Sigmoid colon (tissue), 7 donors: ENCODE data around the gene ZDHHC21. TPM values are rescaled to one million over a fixed set of nuclear protein-coding genes. Genes with fewer than 3 reads are reported as not detected.

Experiments
- DNase-seq: peaks from one replicate; pipeline ENCODE4 v3.0.0-alpha.2; 2019
- H3K27ac ChIP-seq, 4 donors: fragments of 200-600 bp; sonication (generic); one replicate each; pipeline ENCODE4 v1.5.1; 2016 to 2019; ENCODE audit warnings: mild to moderate bottlenecking in 1 of 4
- H3K27me3 ChIP-seq, 3 donors: fragments of 200-600 bp; sonication (generic); one replicate each; pipeline ENCODE4 v1.5.1; 2019; ENCODE audit warnings: mild to moderate bottlenecking in 1 of 3
- H3K36me3 ChIP-seq, 4 donors: fragments of 200-600 bp; sonication (generic); one replicate each; pipeline ENCODE4 v1.5.1; 2016 to 2019
- H3K4me1 ChIP-seq, 4 donors: fragments of 200-600 bp; sonication (generic); one replicate each; pipeline ENCODE4 v1.5.1; 2017 to 2019
- H3K4me3 ChIP-seq, 4 donors: fragments of 200-600 bp; sonication (generic); one replicate each; pipeline ENCODE4 v1.5.1; 2017 to 2019; ENCODE audit warnings: mild to moderate bottlenecking in 2 of 4, moderate library complexity in 1 of 4
- H3K9me3 ChIP-seq, 4 donors: fragments of 200-600 bp in 3 of 4; sonication (generic) in 3 of 4; one replicate each; pipeline versions ENCODE4 v1.5.1 to v1.6.1; 2013 to 2019
- EP300 ChIP-seq, 4 donors: sonication (generic); formaldehyde crosslinking; IDR thresholded peaks; one replicate each; pipeline ENCODE4 v1.6.1; 2017; ENCODE audit warnings: antibody characterized with exemption in 4 of 4
- POLR2A ChIP-seq, 2 donors: fragments of 450-650 bp; IDR thresholded peaks; one replicate each; pipeline ENCODE4 v1.6.1; 2016; ENCODE audit warnings: antibody characterized with exemption in 2 of 2, mild to moderate bottlenecking in 2 of 2, moderate library complexity in 2 of 2
- POLR2AphosphoS5 ChIP-seq, 4 donors: sonication (generic); formaldehyde crosslinking; IDR thresholded peaks; one replicate each; pipeline ENCODE4 v1.6.1; 2017; ENCODE audit warnings: antibody characterized with exemption in 4 of 4
- WGBS, 2 donors: extraction: QIAGEN DNeasy Blood & Tissue Kit; methylation state at CpG; one replicate each; pipeline ENCODE4 v1.1.7; 2013; 5-methylcytosine and 5-hydroxymethylcytosine counted together
- intact Hi-C: fragments of 100-400 bp; cut with DNase I; formaldehyde crosslinking; loops from one replicate; pipeline ENCODE4 v1.15.1; 2023
- polyA plus RNA-seq, 3 donors: library from polyadenylated mRNA; stranded (reverse); fragments of 200-250 nt; gene quantifications; one replicate each; pipeline ENCODE4 v1.2.3, GENCODE V29; 2013
- total RNA-seq, 4 donors: library from RNA; depleted of rRNA; stranded (reverse); fragments of >200 nt; gene quantifications; one replicate each; pipeline ENCODE4 v1.1.0, GENCODE V29; 2016
- TF ChIP-seq, protein P1 (sequence below), 4 experiments: fragments of 450-650 bp in 3 of 4; fragments of 200-600 bp in 1 of 4; IDR thresholded peaks; one replicate each; pipeline ENCODE4 v1.5.1; 2016 to 2019; ENCODE audit warnings: antibody characterized with exemption in 4 of 4, mild to moderate bottlenecking in 3 of 4, moderate library complexity in 2 of 4
- donor health status: healthy with polysubstance abuse.
- donor health status: Bipolar disorder and iron deficiency.
- donor health status: healthy.

ZDHHC21 gene
- total and polyA plus RNA-seq, 7 donors = 3.0 to 34.9 (median 14.1) TPM

DNA sequence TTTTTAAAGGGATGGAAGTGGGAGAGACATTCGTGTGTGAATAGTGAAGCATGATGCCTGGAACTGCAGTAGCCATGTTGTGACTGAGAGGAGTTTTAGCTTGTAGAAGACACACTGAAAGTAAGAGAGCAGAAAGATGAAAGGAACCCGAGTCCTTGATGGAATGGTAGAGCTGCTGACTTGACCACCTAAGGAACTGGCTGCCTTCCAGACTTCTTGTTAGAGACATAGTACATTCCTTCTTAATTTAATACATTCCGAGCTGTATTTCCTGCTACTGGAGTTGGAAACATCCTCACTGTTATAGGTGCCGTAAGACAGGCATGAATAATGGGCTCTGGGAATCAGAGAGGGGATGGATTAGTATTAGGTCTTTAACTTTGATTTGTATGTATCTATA, 21.9 kb upstream of the ZDHHC21 start:
- H3K9me3 ChIP-seq = no peaks in the 10 kb centered on the region
- no peaks in the 10 kb centered on the region for H3K36me3 ChIP-seq
- 72 to 86% methylated on average over 4 of the region's 4 CpGs for whole genome bisulfite sequencing, 2 donors
- TF ChIP-seq, protein P1, sequence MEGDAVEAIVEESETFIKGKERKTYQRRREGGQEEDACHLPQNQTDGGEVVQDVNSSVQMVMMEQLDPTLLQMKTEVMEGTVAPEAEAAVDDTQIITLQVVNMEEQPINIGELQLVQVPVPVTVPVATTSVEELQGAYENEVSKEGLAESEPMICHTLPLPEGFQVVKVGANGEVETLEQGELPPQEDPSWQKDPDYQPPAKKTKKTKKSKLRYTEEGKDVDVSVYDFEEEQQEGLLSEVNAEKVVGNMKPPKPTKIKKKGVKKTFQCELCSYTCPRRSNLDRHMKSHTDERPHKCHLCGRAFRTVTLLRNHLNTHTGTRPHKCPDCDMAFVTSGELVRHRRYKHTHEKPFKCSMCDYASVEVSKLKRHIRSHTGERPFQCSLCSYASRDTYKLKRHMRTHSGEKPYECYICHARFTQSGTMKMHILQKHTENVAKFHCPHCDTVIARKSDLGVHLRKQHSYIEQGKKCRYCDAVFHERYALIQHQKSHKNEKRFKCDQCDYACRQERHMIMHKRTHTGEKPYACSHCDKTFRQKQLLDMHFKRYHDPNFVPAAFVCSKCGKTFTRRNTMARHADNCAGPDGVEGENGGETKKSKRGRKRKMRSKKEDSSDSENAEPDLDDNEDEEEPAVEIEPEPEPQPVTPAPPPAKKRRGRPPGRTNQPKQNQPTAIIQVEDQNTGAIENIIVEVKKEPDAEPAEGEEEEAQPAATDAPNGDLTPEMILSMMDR (IDR thresholded peaks at IDR 0.05) = no peak
- TF ChIP-seq POLR2A (IDR thresholded peaks at IDR 0.05) (no peak), EP300 (IDR thresholded peaks at IDR 0.05) (no peak), POLR2AphosphoS5 (IDR thresholded peaks at IDR 0.05) (no peak)
- DNase-seq = no peak
- H3K4me1 ChIP-seq = no peaks in the 10 kb centered on the region
- H3K27ac ChIP-seq = no peak overlapping the region
- no peaks in the 10 kb centered on the region for H3K27me3 ChIP-seq
- H3K4me3 ChIP-seq = no peak overlapping the region
- intact Hi-C loops = no loop called here

DNA sequence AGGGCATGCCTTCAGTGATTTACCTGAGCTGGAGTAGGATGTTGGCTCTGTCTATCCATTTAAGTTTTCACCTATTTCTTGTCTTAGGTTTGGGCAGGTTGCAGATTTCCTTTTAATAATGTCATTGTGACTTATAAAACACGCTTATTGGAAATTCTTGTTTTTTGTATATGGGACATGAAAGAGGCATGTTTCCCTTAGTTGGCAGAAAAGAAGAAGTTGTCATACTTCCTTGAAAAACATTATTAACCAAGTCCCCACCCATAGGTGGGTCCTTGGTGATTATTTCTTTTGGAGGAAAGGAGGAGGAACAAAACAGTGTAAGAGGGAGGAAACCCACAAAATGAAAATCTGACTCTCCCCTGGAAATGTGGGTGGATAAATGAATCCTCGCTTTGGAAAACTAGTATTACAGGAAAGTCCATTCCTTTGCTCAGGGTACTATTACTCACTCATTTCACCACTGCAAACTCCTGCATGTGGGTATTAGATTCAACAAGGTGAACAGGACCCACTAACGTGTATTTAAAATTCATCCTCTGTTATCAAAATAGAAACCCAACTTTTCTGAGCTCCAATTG, 20.0 kb upstream of the ZDHHC21 start:
- Histone ChIP-seq H3K9me3 (no peaks in the 10 kb centered on the region), H3K36me3 (no peaks in the 10 kb centered on the region), H3K4me1 (no peaks in the 10 kb centered on the region), H3K27me3 (no peaks in the 10 kb centered on the region), H3K27ac (no peak overlapping the region), H3K4me3 (no peak overlapping the region)
- TF ChIP-seq EP300 (IDR thresholded peaks at IDR 0.05) (no peak), POLR2AphosphoS5 (IDR thresholded peaks at IDR 0.05) (no peak)
- TF ChIP-seq, protein P1 (IDR thresholded peaks at IDR 0.05) = no peak
- WGBS, 2 donors = 67 to 86% methylated on average over 3 of the region's 3 CpGs
- DNase-seq = no peak
- intact Hi-C loops = no loop called here

DNA sequence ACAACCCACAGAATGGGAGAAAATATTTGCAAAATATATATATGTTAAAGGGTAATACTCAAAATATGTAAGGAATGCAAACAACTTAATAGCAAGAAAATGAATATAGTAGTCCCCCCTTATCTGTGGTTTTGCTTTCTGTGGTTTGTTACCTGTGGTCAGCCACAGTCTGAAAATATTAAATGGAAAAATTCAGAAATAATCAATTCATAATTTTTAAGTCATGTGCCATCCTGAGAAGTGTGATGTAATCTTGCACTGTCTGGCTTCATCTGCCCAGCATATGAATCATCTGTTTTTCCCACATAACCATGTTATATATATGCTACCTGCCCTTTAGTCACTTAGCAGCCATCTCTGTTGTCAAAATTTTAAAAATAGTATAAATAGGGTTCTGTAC, 17.6 kb upstream of the ZDHHC21 start:
- Histone ChIP-seq H3K4me1 (no peaks in the 10 kb centered on the region), H3K36me3 (no peaks in the 10 kb centered on the region), H3K27me3 (no peaks in the 10 kb centered on the region), H3K9me3 (peaks cover 0 to 2% (median 0%) of the 10 kb centered on the region in 4 donors), H3K27ac (no peak overlapping the region), H3K4me3 (no peak overlapping the region)
- DNase-seq = no peak
- intact Hi-C loops = no loop called here
- TF ChIP-seq, protein P1 (IDR thresholded peaks at IDR 0.05) = no peak

DNA sequence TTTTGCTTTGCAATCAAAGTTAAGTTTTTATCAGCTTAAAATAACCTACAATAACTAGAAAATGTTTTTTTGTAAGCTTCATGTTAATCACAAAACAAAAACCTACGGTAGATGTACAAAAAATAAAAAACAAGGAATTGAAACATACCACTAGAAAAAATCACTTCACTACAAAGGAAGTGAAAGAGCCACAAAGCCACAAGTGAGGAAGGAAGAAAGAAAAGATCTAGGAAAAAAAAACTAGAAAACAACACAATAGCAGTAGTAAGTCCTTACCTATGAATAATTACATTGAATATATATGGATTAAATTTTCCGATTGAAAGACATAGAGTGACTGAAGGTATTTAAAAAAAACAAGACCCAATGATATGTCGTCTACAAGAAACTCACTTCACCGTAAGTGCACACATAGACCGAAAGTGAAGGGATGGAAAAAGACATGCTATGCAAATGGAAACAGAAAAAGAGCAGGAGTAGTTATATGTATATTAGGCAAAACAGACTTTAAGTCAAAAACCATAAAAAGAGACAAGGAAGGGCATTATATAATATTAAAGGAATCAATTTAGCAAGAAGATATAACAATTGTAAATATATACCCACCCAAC, 13.4 kb upstream of the ZDHHC21 start:
- H3K27ac ChIP-seq = no peak overlapping the region
- intact Hi-C loops = no loop called here
- H3K36me3 ChIP-seq = no peaks in the 10 kb centered on the region
- no peaks in the 10 kb centered on the region for H3K4me1 ChIP-seq
- no peak overlapping the region for H3K4me3 ChIP-seq
- no peaks in the 10 kb centered on the region for H3K27me3 ChIP-seq
- H3K9me3 ChIP-seq = peaks cover 0 to 14% (median 2%) of the 10 kb centered on the region in 4 donors
- 82 to 92% methylated on average over 5 of the region's 5 CpGs for WGBS, 2 donors
- TF ChIP-seq, protein P1 (IDR thresholded peaks at IDR 0.05) = no peak
- DNase-seq = no peak

DNA sequence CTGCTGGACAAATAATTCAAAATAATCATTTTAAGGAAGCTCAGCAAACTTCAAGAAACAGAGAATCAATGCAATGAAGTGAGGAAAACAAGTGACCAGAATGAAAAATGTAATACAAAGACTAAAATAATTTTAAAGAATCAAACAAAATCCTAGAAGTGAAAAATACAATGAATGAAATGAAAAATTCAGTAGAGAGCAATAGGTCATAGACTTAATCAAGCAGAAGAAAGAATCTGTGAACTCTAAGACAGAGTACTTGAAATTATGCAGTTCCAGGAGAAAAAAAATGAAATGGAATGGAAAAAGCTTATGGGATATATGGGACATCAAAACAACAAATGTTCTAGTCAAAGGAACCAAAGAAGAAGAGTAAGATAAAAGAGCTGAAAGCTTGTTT, 11.8 kb upstream of the ZDHHC21 start:
- Histone ChIP-seq H3K27ac (no peak overlapping the region), H3K36me3 (no peaks in the 10 kb centered on the region), H3K4me3 (no peak overlapping the region), H3K27me3 (no peaks in the 10 kb centered on the region), H3K9me3 (peaks cover 0 to 14% (median 2%) of the 10 kb centered on the region in 4 donors), H3K4me1 (no peaks in the 10 kb centered on the region)
- intact Hi-C loops = no loop called here
- DNase-seq = no peak
- TF ChIP-seq, protein P1 (IDR thresholded peaks at IDR 0.05) = no peak
- no peak for TF ChIP-seq POLR2AphosphoS5 (IDR thresholded peaks at IDR 0.05)
- no peak for TF ChIP-seq POLR2A (IDR thresholded peaks at IDR 0.05)
- no peak for TF ChIP-seq EP300 (IDR thresholded peaks at IDR 0.05)
